ENCODE data around the gene DNAJC9.
A peak's percentile ranks its signal among the peaks of the same experiment; 100 is the strongest.
"Not testable (repeated sequence)": the region's sequence is repeated elsewhere in the genome, so short reads cannot be mapped to it uniquely, and the experiment has no call there.

Gene DNAJC9

GRCh38 chr10:73246646-73247508 is at the start of gene DNAJC9:
TSS of gene DNAJC9 (minus strand) at chr10:73247255. CDS start at chr10:73247189, 66 bp downstream.
- peak; percentile 76 for DNase-seq

GRCh38 chr10:73293461-73293860 is 46.4 kb upstream of the DNAJC9 start:
- DNase-seq = no peak

DNA sequence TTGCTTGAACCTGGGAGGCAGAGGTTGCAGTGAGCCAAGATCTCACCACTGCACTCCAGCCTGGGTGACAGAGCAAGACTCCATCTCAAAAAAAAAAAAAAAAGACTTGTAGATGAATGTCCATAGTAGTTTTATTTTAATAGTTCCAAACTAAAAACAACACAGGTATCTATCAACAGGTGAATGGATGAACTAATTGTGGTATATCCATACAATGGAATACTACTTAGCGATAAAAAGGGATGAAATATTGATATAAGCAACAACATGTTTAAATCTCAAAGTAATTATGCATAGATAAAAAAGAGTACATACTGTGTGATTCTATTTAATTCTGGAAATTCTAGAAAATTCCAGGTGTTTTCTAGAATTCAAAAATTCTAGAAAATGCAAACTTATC is 42.9 kb upstream of the DNAJC9 start:
- DNase-seq = no peak

GRCh38 chr10:73287441-73287840 is 40.4 kb upstream of the DNAJC9 start:
- DNase-seq = no peak

DNA sequence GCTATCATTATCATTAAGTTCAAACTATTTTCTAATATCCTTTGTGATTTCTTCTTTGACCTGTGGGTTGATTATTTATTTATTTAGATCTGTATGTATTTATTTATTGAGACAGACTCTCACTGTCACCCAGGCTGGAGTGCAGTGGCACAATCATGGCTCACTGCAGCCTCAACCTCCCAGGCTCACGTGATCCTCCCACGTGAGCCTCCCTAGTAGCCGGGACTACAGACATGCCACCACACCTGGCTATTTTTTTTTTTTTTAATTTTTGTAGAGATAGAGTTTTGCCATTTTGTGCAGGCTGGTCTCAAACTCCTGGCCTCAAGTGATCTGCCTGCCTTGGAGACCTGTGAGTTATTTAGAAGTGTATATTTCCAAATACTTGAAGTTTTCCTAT is 34.0 kb upstream of the DNAJC9 start:
- DNase-seq = no peak

GRCh38 chr10:73264423-73264822 is 17.4 kb upstream of the DNAJC9 start:
- no peak for DNase-seq

- no peak for DNase-seq
These were observed 16.8 kb upstream of the DNAJC9 start for GRCh38 chr10:73263693-73264347.

DNA sequence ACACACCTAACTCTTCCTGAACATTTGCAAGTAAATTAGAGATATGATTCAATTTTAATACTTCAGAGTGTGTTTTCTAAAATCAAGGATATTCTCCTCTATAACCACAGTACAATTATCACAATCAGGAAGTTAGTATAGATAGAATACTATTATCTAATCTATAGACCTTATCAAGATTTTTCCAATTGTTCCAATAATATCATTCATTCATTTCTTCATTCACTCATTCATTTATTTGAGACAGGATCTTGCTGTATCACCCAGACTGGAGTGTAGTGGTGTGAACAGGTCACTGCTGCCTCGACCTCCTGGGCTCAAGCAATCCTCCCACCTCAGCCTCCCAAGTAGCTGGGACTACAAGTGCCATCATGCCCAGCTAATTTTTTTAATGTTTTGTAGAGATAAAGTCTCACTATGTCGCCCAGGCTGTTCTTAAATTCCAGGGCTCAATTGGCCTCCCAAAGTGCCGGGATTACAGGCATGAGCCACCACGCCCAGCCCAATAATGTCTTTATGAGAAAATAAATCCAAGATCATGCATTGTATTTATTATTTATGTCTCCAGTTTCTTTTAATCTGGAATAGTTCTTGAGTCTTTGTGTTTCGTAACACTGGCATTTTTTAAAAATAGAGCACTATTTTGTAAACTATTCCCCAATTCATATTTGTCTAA is 16.0 kb upstream of the DNAJC9 start:
- no peak for DNase-seq

DNA sequence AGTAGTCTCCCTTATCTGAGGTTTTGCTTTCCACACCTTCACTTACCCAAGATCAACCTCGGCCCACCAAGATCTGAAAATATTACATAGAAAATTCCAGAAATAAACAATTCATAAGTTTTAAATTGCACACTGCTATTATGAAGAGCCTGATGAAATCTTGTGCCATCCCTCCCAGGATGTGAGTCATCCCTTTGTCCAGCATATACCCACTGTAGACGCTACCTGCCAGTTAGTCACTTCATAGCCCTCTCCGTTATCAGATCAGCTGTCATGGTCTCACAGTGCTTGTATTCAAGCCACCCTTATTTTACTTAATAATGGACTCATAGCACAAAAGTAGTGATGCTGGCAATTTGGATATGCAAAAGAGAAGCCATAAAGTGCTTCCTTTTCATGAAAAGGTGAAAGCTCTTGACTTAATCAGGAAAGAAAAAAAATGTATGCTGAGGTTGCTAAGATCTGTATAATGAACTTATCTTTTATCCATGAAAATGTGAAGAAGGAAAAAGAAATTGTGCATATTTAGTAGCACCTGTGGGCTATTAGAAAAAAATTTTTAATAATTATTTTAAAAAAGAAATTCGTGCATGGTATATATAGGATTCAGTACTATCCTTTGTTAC is 15.2 kb upstream of the DNAJC9 start:
- peak; percentile 48 for DNase-seq

GRCh38 chr10:73261362-73261995 is 14.4 kb upstream of the DNAJC9 start:
- no peak for DNase-seq

- DNase-seq = not testable (repeated sequence)
These were observed 11.6 kb upstream of the DNAJC9 start for GRCh38 chr10:73258612-73259011.

GRCh38 chr10:73253225-73253555 is 6.1 kb upstream of the DNAJC9 start:
- DNase-seq = no peak

DNA sequence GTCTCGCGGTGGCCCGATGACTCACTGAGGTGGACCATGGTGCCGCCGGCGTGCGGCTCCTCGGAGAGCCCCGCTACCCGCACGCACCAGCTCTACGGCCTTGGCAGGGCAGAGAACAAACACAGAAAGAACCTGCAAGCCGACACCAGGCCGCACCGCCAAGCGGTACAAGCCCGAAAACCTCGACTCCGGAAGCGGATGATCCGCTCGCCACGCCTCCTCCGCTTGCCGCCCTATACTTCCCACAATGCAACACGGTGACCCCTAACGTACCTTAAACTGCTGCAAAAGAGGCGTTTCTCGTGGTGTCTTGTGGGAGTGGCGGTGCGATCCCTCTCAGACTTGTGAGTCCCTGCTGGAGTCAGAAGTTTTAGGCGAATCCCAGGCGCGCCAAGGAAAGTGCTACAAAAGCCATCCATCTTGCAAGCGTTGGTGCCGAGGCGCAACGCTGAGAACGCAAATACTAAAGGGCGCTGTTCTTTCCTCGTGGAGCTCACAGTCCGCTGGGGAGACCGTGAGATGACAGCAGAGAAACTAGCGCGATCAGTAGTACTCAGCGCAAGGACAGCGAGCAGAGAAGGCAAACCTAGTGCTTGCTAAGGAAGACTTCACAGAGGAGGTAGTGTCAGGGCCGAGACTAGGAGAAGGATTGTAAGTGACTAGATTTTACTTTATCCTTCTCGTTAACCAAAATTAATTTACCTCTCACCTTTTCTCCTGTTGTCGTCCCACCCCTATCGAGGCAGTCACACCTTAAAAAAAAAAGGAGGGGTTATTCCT is 5.6 kb upstream of the DNAJC9 start, which contains the start of gene MRPS16:
Gene MRPS16 (minus strand): TSS at position 200 of the 780 bp plus-strand sequence. CDS start 162 bp downstream, at position 38.
- DNase-seq = peak; percentile 92

DNA sequence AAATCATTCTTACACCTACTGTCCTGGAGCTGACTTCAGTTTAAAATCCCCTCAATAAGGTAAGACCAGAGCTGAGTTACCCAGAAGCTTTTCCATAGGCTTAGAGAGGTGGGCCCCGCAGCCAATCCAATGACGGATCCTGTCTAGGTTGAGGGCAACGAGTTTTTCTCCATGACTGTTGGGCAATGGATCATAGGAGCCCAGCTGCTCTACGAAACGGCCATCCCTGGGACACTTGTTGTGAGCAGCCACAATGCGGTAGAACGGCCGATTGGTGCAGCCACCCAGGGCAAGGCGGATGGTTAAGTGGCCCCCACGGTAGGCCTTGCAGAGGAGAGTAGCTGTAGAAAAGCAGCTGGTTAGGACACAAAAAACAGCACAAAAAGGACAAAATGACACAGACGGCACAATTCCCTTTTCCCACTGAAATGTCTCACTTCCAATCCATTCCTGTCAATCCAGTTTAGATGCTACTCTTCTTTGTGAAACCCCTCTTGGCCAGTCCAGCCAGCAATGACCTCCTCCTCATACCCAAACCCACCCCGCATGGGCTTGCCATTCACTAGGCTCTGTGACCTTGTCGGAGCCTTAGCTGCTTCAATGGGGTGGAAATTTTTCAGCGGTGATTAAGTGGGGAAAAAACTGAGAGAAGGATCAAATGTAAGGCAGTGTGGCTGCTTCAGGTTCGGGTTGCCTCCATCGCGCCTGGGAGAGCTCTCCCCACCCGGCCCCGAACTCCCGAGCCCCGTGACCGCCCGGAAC is 4.8 kb upstream of the DNAJC9 start:
- DNase-seq = no peak

DNA sequence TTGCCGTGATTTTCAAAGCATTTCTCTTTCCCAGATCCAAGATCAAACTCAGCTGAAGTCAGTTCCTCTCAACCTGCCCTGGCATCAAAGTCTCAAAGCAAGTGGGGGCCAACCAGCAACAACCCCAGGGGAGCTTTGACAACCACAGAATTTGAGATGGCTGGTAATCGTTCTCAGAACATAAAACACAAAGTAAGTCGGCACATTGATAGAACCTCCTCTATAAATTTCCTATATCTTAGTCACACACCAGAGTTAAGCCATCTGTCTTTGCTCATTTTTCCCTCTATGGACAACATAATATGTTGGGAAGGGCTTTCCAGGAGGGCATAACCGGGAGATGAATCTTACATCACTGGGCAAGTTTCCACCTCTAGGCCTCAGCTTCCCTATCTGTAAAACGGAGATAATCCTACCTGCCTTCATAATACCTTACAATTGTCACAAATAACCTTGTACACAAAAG is 1.2 kb upstream of the DNAJC9 start:
- DNase-seq = no peak

DNA sequence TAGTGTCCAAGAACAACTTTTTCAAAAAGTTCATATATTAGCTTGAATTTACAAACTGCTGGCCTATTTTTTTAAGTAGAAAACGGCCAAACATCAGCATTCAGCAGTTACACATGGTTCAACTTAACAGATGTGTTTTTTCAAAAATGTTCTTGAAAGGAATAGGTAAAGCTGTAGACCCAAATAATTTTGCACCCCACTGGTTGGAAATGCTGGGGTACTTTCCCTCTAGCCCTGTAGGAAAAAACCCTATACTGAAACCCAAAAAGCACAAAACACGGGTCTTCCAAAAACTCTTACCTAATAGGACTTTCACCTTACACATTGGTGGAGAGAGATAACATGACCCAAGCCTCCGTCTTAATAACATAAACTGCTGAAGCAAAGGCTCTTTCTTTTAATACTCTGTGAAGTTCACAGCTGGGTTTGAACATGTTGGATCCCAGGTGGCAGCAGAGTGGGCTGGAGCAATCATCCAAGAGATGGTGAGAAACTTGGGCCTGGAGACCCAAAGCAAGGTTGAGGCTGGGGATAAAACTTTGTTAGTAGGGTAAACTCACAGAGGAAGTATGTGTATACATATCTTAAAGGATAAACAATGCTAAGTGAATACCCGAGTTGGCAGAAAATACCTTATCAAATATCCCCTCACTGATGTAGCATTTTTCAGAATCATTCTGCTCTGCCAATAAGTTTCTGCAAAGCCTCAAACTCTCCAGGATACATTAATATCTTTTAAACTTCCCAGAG is 629 bp upstream of the DNAJC9 start:
- DNase-seq = no peak

- no peak for DNase-seq
These were observed 771 bp downstream of the DNAJC9 start for GRCh38 chr10:73246322-73246645.

DNA sequence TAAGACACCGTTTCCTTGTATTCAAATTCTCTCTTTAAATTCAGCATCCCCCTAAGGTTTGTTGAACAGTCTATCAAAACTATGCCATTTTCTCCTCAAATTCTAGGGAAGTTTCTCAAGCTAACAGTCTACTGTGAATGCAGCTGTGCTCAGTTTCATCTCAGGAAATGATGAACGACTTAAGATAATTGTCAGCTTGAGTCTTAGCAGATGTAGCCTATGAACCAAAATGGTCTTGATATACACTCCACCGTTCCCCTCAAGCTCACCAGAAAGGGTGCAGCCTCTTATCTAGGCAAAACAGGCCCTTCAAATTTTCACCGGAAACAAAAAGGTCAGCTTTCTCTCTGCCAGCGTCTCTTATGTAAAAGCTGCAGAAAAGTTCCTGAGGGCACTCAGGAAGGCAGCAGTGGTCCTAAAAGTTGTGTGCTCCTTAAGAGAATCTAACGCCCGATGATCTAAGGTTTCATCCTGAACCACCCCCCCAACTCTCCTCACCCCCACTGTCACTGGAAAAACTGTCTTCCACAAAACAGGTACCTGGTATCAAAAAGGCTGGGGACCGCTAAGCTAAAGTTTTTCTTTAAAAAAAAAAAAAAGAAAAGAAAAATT is 2.1 kb downstream of the DNAJC9 start:
- DNase-seq = no peak

GRCh38 chr10:73239908-73240307 is 7.1 kb downstream of the DNAJC9 start:
- DNase-seq = no peak

- DNase-seq = no peak
These were observed 8.0 kb downstream of the DNAJC9 start for GRCh38 chr10:73238990-73239566.
